PC-9 (cell line): ENCODE measurements around the gene PTEN.

Source experiments
- CTCF ChIP-seq: fragments of 200-600 bp; sonication (generic); conservative IDR thresholded peaks from 2 replicates; pipeline ENCODE4 v1.6.1; 2017; ENCODE audit warnings: mixed run types, antibody characterized with exemption, mild to moderate bottlenecking, moderate library complexity
- EZH2 ChIP-seq: fragments of 200-600 bp; sonication (generic); IDR thresholded peaks from 2 replicates; pipeline ENCODE4 v1.8.0; 2017; ENCODE audit warnings: antibody characterized with exemption, low read depth

GRCh38 chr10:87983716-87984115 is 120.3 kb downstream of the PTEN start:
- TF ChIP-seq CTCF (no peak), EZH2 (no peak)
